Stimulated activated effector memory CD8-positive, alpha-beta T cell treated with anti-CD3 and anti-CD28 coated beads, Interleukin-12 subunit alpha, Interleukin-12 subunit beta, amount 100 ng/mL, for 72 hours (primary cell): Measurements from ENCODE around the gene MARK2.

ENCODE experiments used
- ATAC-seq: fragments of 150-1000 bp; cut with Tn5 transposase; 2 replicates; pipeline ENCODE4 v1.10.0; 2021
- DNase-seq, 2 donors: peaks; one replicate each; pipeline ENCODE4 v3.0.0; 2021 to 2022; ENCODE audit warnings: low spot score in 2 of 2
- H3K27ac Mint-ChIP-seq: one replicate; pipeline ENCODE4 v1.8.0; 2022; ENCODE audit warnings: mild to moderate bottlenecking, mixed read lengths
- H3K36me3 Mint-ChIP-seq: one replicate; pipeline ENCODE4 v1.8.0; 2022; ENCODE audit warnings: mild to moderate bottlenecking, mixed read lengths
- H3K4me1 Mint-ChIP-seq: one replicate; pipeline ENCODE4 v1.8.0; 2022; ENCODE audit warnings: mixed read lengths
- H3K4me3 Mint-ChIP-seq: one replicate; pipeline ENCODE4 v1.8.0; 2022; ENCODE audit warnings: mild to moderate bottlenecking, mixed read lengths
- H3K9me3 Mint-ChIP-seq: one replicate; pipeline ENCODE4 v1.8.0; 2022; ENCODE audit warnings: mixed read lengths

MARK2 gene

DNA sequence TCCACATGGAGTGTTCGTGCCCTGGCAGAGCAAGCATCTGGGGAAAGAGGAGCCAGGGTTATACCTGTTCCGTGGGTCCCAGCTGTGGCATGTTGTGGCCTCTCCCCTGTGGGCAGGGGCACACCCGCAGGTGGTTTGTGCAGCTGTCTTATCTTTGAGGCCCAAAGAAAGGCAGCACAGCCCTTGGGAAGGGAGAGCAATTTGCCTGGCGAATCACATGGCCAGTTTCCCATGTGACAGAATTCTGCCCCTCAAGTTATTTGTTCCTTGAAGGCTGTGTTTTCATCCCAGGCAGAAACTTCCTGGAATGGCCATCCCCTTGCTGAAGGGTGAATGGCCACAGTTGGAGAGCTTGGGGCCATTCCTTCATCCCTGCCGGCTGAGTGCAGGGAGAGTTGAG, 119.1 kb downstream of the MARK2 start:
- no peak for ATAC-seq

More for the DNA sequence above, 119.1 kb downstream of the MARK2 start:
- peaks cover 42% of the 10 kb centered on the region for H3K4me1 Mint-ChIP-seq
- H3K9me3 Mint-ChIP-seq = no peaks in the 10 kb centered on the region
- no peak overlapping the region for H3K4me3 Mint-ChIP-seq
- DNase-seq = no peak
- peaks cover 50% of the 10 kb centered on the region for H3K36me3 Mint-ChIP-seq
- H3K27ac Mint-ChIP-seq = peak overlapping the region; percentile 61
